Lower lobe of right lung (tissue), 2 donors: ENCODE results near the gene DNAJA1. TPM values are rescaled to one million over a fixed set of nuclear protein-coding genes. Genes with fewer than 3 reads are reported as not detected.

Source experiments
- ATAC-seq, 2 donors: fragments of 200-7000 bp; cut with Tn5 transposase; one replicate each; pipeline ENCODE4 v1.9.1; 2020 to 2022; ENCODE audit warnings: mild to moderate bottlenecking in 2 of 2, moderate library complexity in 2 of 2
- DNase-seq: peaks from one replicate; pipeline ENCODE4 v3.0.0-alpha.2; 2020
- H3K27ac ChIP-seq: fragments of 200-600 bp; one replicate; pipeline ENCODE4 v1.8.0; 2022
- H3K27me3 ChIP-seq: fragments of 200-600 bp; one replicate; pipeline ENCODE4 v1.8.0; 2022; ENCODE audit warnings: low read depth
- H3K36me3 ChIP-seq: fragments of 200-600 bp; one replicate; pipeline ENCODE4 v1.8.0; 2022; ENCODE audit warnings: mild to moderate bottlenecking
- H3K4me1 ChIP-seq: fragments of 200-600 bp; one replicate; pipeline ENCODE4 v1.8.0; 2022
- H3K4me3 ChIP-seq: fragments of 200-600 bp; one replicate; pipeline ENCODE4 v1.8.0; 2022; ENCODE audit warnings: mild to moderate bottlenecking
- H3K9me3 ChIP-seq: fragments of 200-600 bp; one replicate; pipeline ENCODE4 v1.8.0; 2022
- CTCF ChIP-seq: fragments of 200-600 bp; IDR thresholded peaks from one replicate; pipeline ENCODE4 v1.8.0; 2022; ENCODE audit warnings: antibody characterized with exemption, mild to moderate bottlenecking
- intact Hi-C: fragments of 100-400 bp; cut with DNase I; formaldehyde crosslinking; loops from one replicate; pipeline ENCODE4 v1.11.0; 2022
- total RNA-seq: library from RNA; stranded (reverse); fragmentation: NEBNext Ultra II Directional; extraction: Animal tissue kit (Norgen Biotek cat#: 25700); gene quantifications from one replicate; pipeline ENCODE4 v1.2.1, GENCODE V29; 2021
- donor health status: DM: no; HTN: yes; CAD: no; lungs with severe emphysema.

DNAJA1 gene
- total RNA-seq, 1 donor from 2014 or later, result 155 TPM

DNA sequence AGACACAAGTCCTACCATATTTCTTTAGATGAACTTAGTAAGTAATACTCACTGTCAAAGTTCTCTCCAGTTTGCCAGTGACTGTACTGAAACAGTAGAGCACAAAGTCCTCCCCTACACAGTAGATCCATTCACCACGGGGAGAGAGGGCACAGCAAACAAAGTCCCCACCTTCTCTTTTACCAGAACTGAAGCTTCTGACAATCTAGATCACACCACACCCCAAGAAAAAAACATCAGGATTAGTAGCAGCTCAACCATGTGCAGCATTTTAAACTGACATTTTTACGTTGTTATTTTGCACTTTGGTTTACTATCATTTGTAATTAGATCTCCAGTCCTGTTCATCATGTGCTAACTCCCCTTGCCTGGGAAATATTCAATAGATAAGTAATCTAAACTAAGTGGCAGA, 23.0 kb downstream of the DNAJA1 start:
- no peak overlapping the region for H3K4me3 ChIP-seq
- no peaks in the 10 kb centered on the region for H3K9me3 ChIP-seq
- H3K27me3 ChIP-seq, result no peaks in the 10 kb centered on the region
- H3K4me1 ChIP-seq, result peaks cover 8% of the 10 kb centered on the region
- intact Hi-C loops, result no loop called here
- no peak overlapping the region for H3K27ac ChIP-seq
- DNase-seq, result no peak
- TF ChIP-seq CTCF, result no peak
- peaks cover 71% of the 10 kb centered on the region for H3K36me3 ChIP-seq
- ATAC-seq, result no peak

- intact Hi-C loops, result no loop called here
- H3K27ac ChIP-seq, result no peak overlapping the region
- DNase-seq (no peak), ATAC-seq (no peak)
- TF ChIP-seq CTCF, result no peak
- H3K27me3 ChIP-seq, result no peaks in the 10 kb centered on the region
- no peaks in the 10 kb centered on the region for H3K9me3 ChIP-seq
- H3K4me3 ChIP-seq, result no peak overlapping the region
- H3K4me1 ChIP-seq, result no peaks in the 10 kb centered on the region
- H3K36me3 ChIP-seq, result peaks cover 89% of the 10 kb centered on the region
Measured at GRCh38 chr9:33049680-33050361, 24.7 kb downstream of the DNAJA1 start.

GRCh38 chr9:33051144-33051543, 26.1 kb downstream of the DNAJA1 start:
- Histone ChIP-seq H3K9me3 (no peaks in the 10 kb centered on the region), H3K27me3 (no peaks in the 10 kb centered on the region), H3K27ac (no peak overlapping the region), H3K4me1 (no peaks in the 10 kb centered on the region), H3K4me3 (no peak overlapping the region), H3K36me3 (peaks cover 92% of the 10 kb centered on the region)
- no peak for TF ChIP-seq CTCF
- no peak for ATAC-seq
- DNase-seq, result no peak
- intact Hi-C loops, result no loop called here

GRCh38 chr9:33065157-33066076, 40.3 kb downstream of the DNAJA1 start:
- Histone ChIP-seq H3K27ac (peak overlapping the region; percentile 2), H3K27me3 (no peaks in the 10 kb centered on the region), H3K4me3 (no peak overlapping the region), H3K9me3 (no peaks in the 10 kb centered on the region), H3K4me1 (no peaks in the 10 kb centered on the region), H3K36me3 (peaks cover 100% of the 10 kb centered on the region)
- intact Hi-C loops, result no loop called here
- ATAC-seq (no peak), DNase-seq (no peak)
- no peak for TF ChIP-seq CTCF

- H3K4me3 ChIP-seq, result no peak overlapping the region
- H3K9me3 ChIP-seq, result no peaks in the 10 kb centered on the region
- H3K4me1 ChIP-seq, result no peaks in the 10 kb centered on the region
- H3K36me3 ChIP-seq, result peaks cover 100% of the 10 kb centered on the region
- intact Hi-C loops, result no loop called here
- H3K27me3 ChIP-seq, result no peaks in the 10 kb centered on the region
- DNase-seq (no peak), ATAC-seq (no peak)
- H3K27ac ChIP-seq, result no peak overlapping the region
- TF ChIP-seq CTCF, result no peak
Measured at GRCh38 chr9:33068991-33069390, 43.9 kb downstream of the DNAJA1 start.
